HepG2 (cell line): Measurements from ENCODE around the gene TIFAB. TPM values are rescaled to one million over a fixed set of nuclear protein-coding genes. Genes with fewer than 3 reads are reported as not detected.

ENCODE experiments used
- ATAC-seq: fragments of 200-7000 bp; cut with Tn5 transposase; 3 replicates; pipeline ENCODE4 v1.9.1; 2020; ENCODE audit warnings: mild to moderate bottlenecking, moderate library complexity
- BruUV-seq: library from RNA; stranded (reverse); fragments of 400-500 nt; replicated peaks from 2 replicates; lab custom pipeline; 2021; lab: Mats Ljungman, UMichigan
- CTCF ChIA-PET: fragments of 300-600 bp; formaldehyde crosslinking; extraction: SDS; loops from one replicate; lab custom pipeline; 2021; ENCODE audit warnings: low total read pairs, inconsistent platforms, low intra/inter-chr PET ratio; lab: Yijun Ruan, JAX
- POLR2A ChIA-PET: fragments of 350-600 bp; sonication (Branson Sonifier 250); formaldehyde crosslinking; loops from one replicate; lab custom pipeline; 2020; ENCODE audit warnings: antibody characterized with exemption, inconsistent platforms; lab: Yijun Ruan, JAX
- DNase-seq: peaks from one replicate; pipeline ENCODE4 v3.0.0-alpha.2; 2015; ENCODE audit warnings: low spot score
- FAIRE-seq: peaks from 3 replicates; lab custom pipeline; 2011; peaks lifted over from hg19 to GRCh38; lab: Jason Lieb, UNC
- H2AFZ ChIP-seq: one replicate; pipeline ENCODE4 v1.6.1; 2011; ENCODE audit warnings: low read length, inconsistent platforms
- H3K27ac ChIP-seq: fragments of 300-600 bp; 3 replicates; pipeline ENCODE4 v1.8.0; 2011; ENCODE audit warnings: mixed run types, mild to moderate bottlenecking, mixed read lengths, low read length, inconsistent platforms; ENCODE audit not compliant: insufficient read depth; ENCODE audit errors: extremely low read length
- H3K27me3 ChIP-seq, 2 experiments: fragments of 200-600 bp in 1 of 2; 2 replicates in 1 of 2; 3 replicates in 1 of 2; pipeline versions ENCODE4 v1.6.0 to v1.8.0; 2011; ENCODE audit warnings: low read length in 2 of 2, mild to moderate bottlenecking in 2 of 2, moderate library complexity in 2 of 2, inconsistent platforms in 1 of 2; ENCODE audit not compliant: insufficient read depth in 2 of 2, control insufficient read depth in 1 of 2
- H3K36me3 ChIP-seq, 2 experiments: fragments of 200-600 bp in 1 of 2; replicated peaks in 1 of 2; 2 replicates in 1 of 2; 3 replicates in 1 of 2; pipeline versions ENCODE4 v1.5.1 to v1.8.0; 2011; ENCODE audit warnings: low read length in 2 of 2, inconsistent platforms in 1 of 2; ENCODE audit not compliant: insufficient read depth in 2 of 2, control insufficient read depth in 1 of 2
- H3K4me1 ChIP-seq: 2 replicates; pipeline ENCODE4 v1.5.1; 2012; ENCODE audit warnings: low read length, inconsistent platforms; ENCODE audit not compliant: insufficient read depth
- H3K4me2 ChIP-seq: 2 replicates; pipeline ENCODE4 v1.6.0; 2011; ENCODE audit warnings: low read depth, low read length, inconsistent platforms
- H3K4me3 ChIP-seq, 3 experiments: fragments of 200-600 bp in 1 of 3; sonication (generic), shearing (Covaris generic) in 1 of 3; replicated peaks in 1 of 3; 2 replicates each; pipeline ENCODE4 v1.5.1; 2011 to 2016; ENCODE audit warnings: low read length in 3 of 3, inconsistent platforms in 2 of 3, low read depth in 2 of 3, mild to moderate bottlenecking in 2 of 3, control low read depth in 1 of 3, mixed read lengths in 1 of 3; ENCODE audit not compliant: insufficient read depth in 1 of 3
- H3K79me2 ChIP-seq: one replicate; pipeline ENCODE4 v1.6.1; 2011; ENCODE audit warnings: low read length, inconsistent platforms; ENCODE audit not compliant: insufficient read depth
- H3K9ac ChIP-seq: 2 replicates; pipeline ENCODE4 v1.6.0; 2011; ENCODE audit warnings: mild to moderate bottlenecking, low read depth, low read length, inconsistent platforms; ENCODE audit not compliant: insufficient read depth
- H3K9me3 ChIP-seq: 2 replicates; pipeline ENCODE4 v1.5.1; 2012; ENCODE audit warnings: mild to moderate bottlenecking, low read length
- H4K20me1 ChIP-seq: 2 replicates; pipeline ENCODE4 v1.6.0; 2011; ENCODE audit warnings: inconsistent platforms, mild to moderate bottlenecking, low read length, moderate library complexity; ENCODE audit not compliant: insufficient read depth
- ARID3A ChIP-seq: IDR thresholded peaks from 2 replicates; pipeline ENCODE4 v1.6.1; 2012; ENCODE audit warnings: low read depth, low read length, improper control_type of control experiment
- GFI1 ChIP-seq: sonication (generic); formaldehyde crosslinking; IDR thresholded peaks from 2 replicates; pipeline ENCODE4 v1.5.0; 2020; ENCODE audit warnings: missing genetic modification reagents, mild to moderate bottlenecking, borderline replicate concordance
- ISL2 ChIP-seq: sonication (generic); formaldehyde crosslinking; IDR thresholded peaks from 2 replicates; pipeline ENCODE4 v1.5.0; 2020; ENCODE audit warnings: missing genetic modification reagents
- NCOA5 ChIP-seq: sonication (generic); formaldehyde crosslinking; IDR thresholded peaks from 2 replicates; pipeline ENCODE4 v1.4.0; 2020; ENCODE audit warnings: missing genetic modification reagents
- PRPF4 ChIP-seq: fragments of 200-400 bp; formaldehyde crosslinking; IDR thresholded peaks from 2 replicates; pipeline ENCODE4 v1.6.1; 2016; ENCODE audit warnings: low read length, low read depth; ENCODE audit not compliant: poor library complexity, severe bottlenecking
- STAG1 ChIP-seq: sonication (generic); formaldehyde crosslinking; IDR thresholded peaks from 2 replicates; pipeline ENCODE4 v1.4.0; 2020; ENCODE audit warnings: missing genetic modification reagents
- ZBTB26 ChIP-seq: IDR thresholded peaks from 2 replicates; pipeline ENCODE4 v1.6.1; 2016; ENCODE audit warnings: missing compliant biosample characterization, missing genetic modification reagents, borderline replicate concordance
- ZBTB37 ChIP-seq: sonication (generic); formaldehyde crosslinking; IDR thresholded peaks from 2 replicates; pipeline ENCODE4 v1.4.0; 2020; ENCODE audit warnings: mild to moderate bottlenecking, missing genetic modification reagents
- ZNF124 ChIP-seq: sonication (generic); formaldehyde crosslinking; IDR thresholded peaks from 2 replicates; pipeline ENCODE4 v1.4.0; 2020; ENCODE audit warnings: missing genetic modification reagents
- ZNF446 ChIP-seq: sonication (generic); formaldehyde crosslinking; IDR thresholded peaks from 2 replicates; pipeline ENCODE4 v1.5.0; 2020; ENCODE audit warnings: mild to moderate bottlenecking, missing genetic modification reagents
- WGBS: methylation state at CpG from one replicate; pipeline ENCODE4 v1.1.6; 2017; ENCODE audit warnings: low lambda C conversion rate; 5-methylcytosine and 5-hydroxymethylcytosine counted together
- in situ Hi-C: cut with HindIII; loops from 2 replicates; pipeline ENCODE4 v1.10.0; 2017; ENCODE audit warnings: low pct_unique_long_range_greater_than_20kb; ENCODE audit not compliant: extremely low pct_ligation_motif_present
- intact Hi-C: fragments of 100-400 bp; cut with micrococcal nuclease; formaldehyde crosslinking; loops from one replicate; pipeline ENCODE4 v1.10.0; 2022; ENCODE audit not compliant: unreplicated experiment
- polyA plus RNA-seq, 8 experiments: library from polyadenylated mRNA; depleted of rRNA in 3 of 8; stranded (reverse) in 7 of 8; unstranded in 1 of 8; fragments of >200 nt; fragmentation: Illumina TruSeq in 4 of 8; extraction: Trizol in 4 of 8; gene quantifications; 2 replicates each; pipeline versions ENCODE4 v1.2.1 to v1.2.3, GENCODE V29; 2011 to 2016; ENCODE audit warnings: low read depth in 4 of 8, missing spikeins in 1 of 8, mixed read lengths in 1 of 8; ENCODE audit not compliant: insufficient read depth in 1 of 8
- total RNA-seq, 5 experiments: library from RNA; depleted of rRNA; stranded (reverse); fragments of >200 nt; fragmentation: Illumina TruSeq; extraction: Trizol; gene quantifications; 2 replicates each; pipeline ENCODE4 v1.2.3, GENCODE V29; 2016; ENCODE audit warnings: low read depth in 1 of 5
- TF ChIP-seq, protein P1 (sequence below): sonication (generic); formaldehyde crosslinking; IDR thresholded peaks from 2 replicates; pipeline ENCODE4 v1.8.1; 2023; ENCODE audit warnings: mild to moderate bottlenecking, moderate library complexity, missing genetic modification reagents
- TF ChIP-seq, protein P2 (sequence below): sonication (generic); formaldehyde crosslinking; IDR thresholded peaks from 2 replicates; pipeline ENCODE4 v1.4.0; 2020; ENCODE audit warnings: mild to moderate bottlenecking, missing genetic modification reagents
- TF ChIP-seq, protein P3 (sequence below): sonication (generic); formaldehyde crosslinking; IDR thresholded peaks from 2 replicates; pipeline ENCODE4 v1.8.0; 2022; ENCODE audit warnings: missing genetic modification reagents, mild to moderate bottlenecking, borderline replicate concordance
- TF ChIP-seq, protein P4 (sequence below): sonication (generic); formaldehyde crosslinking; IDR thresholded peaks from 2 replicates; pipeline ENCODE4 v1.8.0; 2022; ENCODE audit warnings: mild to moderate bottlenecking, missing genetic modification reagents, borderline replicate concordance

Gene TIFAB
- total and polyA plus RNA-seq, 2 of the 13 experiments (the other 11 are each of a cell fraction or from before 2014, with no cell fraction given) = not detected

DNA sequence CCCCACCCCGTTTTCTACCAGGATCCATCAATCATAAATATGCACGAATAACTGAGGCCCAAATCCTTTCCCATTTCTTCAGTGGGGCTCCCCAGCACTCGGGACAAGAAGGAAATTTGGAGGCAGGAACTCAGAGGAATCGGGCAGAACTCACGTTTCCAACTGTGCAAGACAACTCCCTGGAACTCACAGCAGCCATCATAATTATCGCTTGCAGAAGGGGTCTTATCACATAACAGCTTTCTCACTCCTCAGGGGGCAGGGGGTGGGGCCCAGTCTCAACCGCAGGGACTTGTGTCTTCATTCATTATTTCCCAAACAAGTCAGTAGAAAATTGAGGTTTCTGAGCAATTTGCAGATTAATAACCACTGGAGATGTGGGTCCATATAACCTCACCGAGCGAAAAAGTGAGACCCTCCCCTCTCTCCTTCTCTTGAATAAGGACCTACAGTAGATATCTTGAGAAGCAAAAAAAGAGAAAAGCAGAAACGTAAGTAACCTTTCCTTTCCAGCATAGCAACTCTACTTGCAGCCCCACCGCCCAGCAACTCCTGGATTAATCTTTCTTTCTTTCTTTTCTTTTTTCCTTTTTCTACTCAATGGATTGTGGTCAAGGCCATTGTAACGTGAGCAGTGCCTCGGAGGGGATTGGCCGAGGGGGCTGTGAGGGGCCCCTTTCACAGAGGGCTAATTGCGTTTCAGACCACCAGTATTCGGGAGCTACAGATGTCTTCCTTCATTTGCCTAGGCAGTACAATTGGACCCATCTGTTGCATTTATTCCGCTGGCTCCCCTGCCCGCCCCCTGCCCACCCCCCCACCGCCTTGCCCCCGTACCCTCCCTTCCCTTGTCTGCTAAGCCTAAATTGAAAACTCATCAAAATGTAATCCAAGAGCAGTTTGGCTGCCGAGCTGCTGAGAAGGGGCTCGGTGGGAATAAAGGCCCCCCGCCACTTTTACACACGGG is 24.7 kb upstream of the TIFAB start:
- ChIA-PET POLR2A (no interaction called here), CTCF (no interaction called here)
- ATAC-seq = no peak
- Histone ChIP-seq H3K36me3 (no peaks in the 10 kb centered on the region), H3K9ac (no peak overlapping the region), H2AFZ (no peak overlapping the region), H3K27me3 (no peaks in the 10 kb centered on the region; a peak in 1 of 5 replicates), H3K4me3 (no peak overlapping the region), H3K9me3 (no peaks in the 10 kb centered on the region), H3K27ac (no peak overlapping the region), H3K79me2 (no peaks in the 10 kb centered on the region), H4K20me1 (no peaks in the 10 kb centered on the region), H3K4me1 (peaks cover 11% of the 10 kb centered on the region), H3K4me2 (no peak overlapping the region)
- in situ Hi-C loops (no loop called here), intact Hi-C loops (no loop called here)
- WGBS = 84% methylated on average over 24 of the region's 24 CpGs
- no TSS peak for BruUV-seq
- FAIRE-seq = no peak
- DNase-seq = no peak
- TF ChIP-seq ZNF446 (CRISPR knock-in tag) (no peak), ZNF124 (CRISPR knock-in tag) (no peak), PRPF4 (no peak), NCOA5 (CRISPR knock-in tag) (no peak), ISL2 (CRISPR knock-in tag) (no peak), GFI1 (CRISPR knock-in tag) (no peak), ZBTB37 (no peak), STAG1 (CRISPR knock-in tag) (no peak), ZBTB26 (CRISPR knock-in tag) (no peak), ARID3A (no peak)
- TF ChIP-seq, protein P1, sequence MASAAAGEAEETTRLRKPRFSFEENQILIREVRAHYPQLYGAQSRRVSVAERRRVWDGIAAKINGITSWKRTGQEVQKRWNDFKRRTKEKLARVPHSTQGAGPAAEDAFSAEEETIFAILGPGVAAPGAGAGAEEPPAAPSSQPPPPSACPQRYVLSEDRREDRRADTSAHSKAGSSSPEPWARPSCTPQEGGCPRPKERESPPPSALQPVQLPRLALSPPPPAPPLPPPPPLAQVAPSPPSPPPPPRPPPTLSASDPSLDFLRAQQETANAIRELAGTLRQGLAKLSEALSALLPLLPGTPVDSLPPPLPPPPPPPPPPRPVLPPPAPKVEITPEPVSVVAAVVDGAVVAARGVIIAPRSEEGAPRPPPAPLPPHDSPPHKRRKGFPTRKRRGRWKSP = no peak
- TF ChIP-seq, protein P2, sequence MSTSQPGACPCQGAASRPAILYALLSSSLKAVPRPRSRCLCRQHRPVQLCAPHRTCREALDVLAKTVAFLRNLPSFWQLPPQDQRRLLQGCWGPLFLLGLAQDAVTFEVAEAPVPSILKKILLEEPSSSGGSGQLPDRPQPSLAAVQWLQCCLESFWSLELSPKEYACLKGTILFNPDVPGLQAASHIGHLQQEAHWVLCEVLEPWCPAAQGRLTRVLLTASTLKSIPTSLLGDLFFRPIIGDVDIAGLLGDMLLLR (CRISPR knock-in tag) = no peak
- TF ChIP-seq, protein P3, sequence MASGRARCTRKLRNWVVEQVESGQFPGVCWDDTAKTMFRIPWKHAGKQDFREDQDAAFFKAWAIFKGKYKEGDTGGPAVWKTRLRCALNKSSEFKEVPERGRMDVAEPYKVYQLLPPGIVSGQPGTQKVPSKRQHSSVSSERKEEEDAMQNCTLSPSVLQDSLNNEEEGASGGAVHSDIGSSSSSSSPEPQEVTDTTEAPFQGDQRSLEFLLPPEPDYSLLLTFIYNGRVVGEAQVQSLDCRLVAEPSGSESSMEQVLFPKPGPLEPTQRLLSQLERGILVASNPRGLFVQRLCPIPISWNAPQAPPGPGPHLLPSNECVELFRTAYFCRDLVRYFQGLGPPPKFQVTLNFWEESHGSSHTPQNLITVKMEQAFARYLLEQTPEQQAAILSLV (CRISPR knock-in tag) = no peak
- TF ChIP-seq, protein P4, sequence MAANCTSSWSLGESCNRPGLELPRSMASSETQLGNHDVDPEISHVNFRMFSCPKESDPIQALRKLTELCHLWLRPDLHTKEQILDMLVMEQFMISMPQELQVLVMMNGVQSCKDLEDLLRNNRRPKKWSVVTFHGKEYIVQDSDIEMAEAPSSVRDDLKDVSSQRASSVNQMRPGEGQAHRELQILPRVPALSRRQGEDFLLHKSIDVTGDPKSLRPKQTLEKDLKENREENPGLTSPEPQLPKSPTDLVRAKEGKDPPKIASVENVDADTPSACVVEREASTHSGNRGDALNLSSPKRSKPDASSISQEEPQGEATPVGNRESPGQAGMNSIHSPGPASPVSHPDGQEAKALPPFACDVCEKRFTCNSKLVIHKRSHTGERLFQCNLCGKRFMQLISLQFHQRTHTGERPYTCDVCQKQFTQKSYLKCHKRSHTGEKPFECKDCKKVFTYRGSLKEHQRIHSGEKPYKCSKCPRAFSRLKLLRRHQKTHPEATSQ (CRISPR knock-in tag) = no peak
